NCI-H2227 (cell line): Measurements from ENCODE around the gene NUP62.
"Not testable (repeated sequence)": the region's sequence is repeated elsewhere in the genome, so short reads cannot be mapped to it uniquely, and the experiment has no call there.

ENCODE experiments used
- DNase-seq: peaks from one replicate; lab custom pipeline; 2025; ENCODE audit not compliant: unreplicated experiment; lab: John Stamatoyannopoulos, UW

Gene NUP62

GRCh38 chr19:49925486-49925885, 3.8 kb downstream of the NUP62 start:
- DNase-seq: no peak

- not testable (repeated sequence) for DNase-seq
Measured at GRCh38 chr19:49924881-49925210, 4.5 kb downstream of the NUP62 start.

DNA sequence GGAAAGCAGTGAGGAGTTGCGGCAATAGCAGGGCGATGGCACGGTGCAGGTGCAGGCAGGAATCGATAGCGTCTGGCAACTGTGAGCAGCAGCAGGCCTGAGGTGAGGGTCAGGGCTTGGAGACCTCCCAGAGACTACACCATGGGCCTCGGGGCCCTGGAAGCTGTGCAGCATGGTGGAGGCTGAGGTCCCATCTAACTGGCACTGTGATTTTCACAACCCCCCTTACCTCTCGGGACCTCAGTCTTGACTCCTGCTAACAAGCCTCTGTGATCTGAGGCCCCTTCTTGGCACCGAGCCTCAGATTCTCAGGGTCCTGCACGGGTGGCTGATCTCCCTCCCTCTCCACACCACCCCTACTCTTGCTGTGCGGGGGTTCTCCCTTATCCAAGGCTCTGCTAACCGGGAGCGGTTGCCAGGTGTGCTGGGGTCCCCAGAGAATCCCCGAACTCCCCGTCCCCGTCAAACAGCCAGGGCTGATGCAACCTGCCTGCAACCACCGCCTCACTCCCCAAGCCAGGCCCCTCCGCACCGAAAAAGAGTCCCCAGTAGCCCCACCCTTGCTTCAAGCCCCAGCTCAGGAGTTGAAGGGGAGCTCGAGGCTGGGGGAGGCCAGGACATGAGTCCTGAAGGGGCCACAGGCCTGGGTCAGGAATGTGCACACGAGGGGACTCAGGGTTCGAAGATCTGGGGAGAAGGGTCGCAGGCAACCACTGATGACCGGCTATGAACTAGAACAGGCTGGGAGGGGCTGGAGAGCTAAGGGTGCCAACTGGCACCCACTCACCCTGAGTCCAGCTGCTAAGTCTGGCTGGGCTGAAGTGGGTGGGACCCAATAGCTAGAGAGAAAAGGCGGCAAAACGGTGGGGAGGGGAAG, 5.1 kb downstream of the NUP62 start:
- DNase-seq: no peak

GRCh38 chr19:49923055-49924003, 6.0 kb downstream of the NUP62 start:
- DNase-seq: no peak

- no peak for DNase-seq
Measured at GRCh38 chr19:49921871-49922795, 7.2 kb downstream of the NUP62 start.

- no peak for DNase-seq
Measured at GRCh38 chr19:49920624-49921363, 8.5 kb downstream of the NUP62 start.

DNA sequence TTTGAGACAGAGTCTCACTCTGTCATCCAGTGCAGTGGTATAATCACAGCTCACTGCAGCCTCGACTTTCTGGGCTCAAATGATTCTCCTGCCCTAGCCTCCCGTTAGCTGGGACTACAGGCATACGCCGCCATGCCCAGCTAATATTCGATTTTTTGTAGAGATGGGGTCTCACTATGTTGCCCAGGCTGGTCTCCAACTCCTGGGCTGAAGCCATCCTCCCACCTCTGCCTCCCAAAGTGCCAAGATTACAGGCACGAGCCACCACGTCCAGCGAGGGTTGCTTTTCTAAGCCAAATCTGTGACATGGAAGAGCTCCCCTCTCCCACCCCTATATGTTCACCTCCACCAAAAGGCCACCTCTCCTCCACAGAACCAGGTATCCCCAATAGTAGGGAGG, 11.2 kb downstream of the NUP62 start:
- no peak for DNase-seq

GRCh38 chr19:49916839-49917733, 12.2 kb downstream of the NUP62 start:
- DNase-seq: no peak

- no peak for DNase-seq
Measured at GRCh38 chr19:49915271-49915670, 14.0 kb downstream of the NUP62 start.

DNA sequence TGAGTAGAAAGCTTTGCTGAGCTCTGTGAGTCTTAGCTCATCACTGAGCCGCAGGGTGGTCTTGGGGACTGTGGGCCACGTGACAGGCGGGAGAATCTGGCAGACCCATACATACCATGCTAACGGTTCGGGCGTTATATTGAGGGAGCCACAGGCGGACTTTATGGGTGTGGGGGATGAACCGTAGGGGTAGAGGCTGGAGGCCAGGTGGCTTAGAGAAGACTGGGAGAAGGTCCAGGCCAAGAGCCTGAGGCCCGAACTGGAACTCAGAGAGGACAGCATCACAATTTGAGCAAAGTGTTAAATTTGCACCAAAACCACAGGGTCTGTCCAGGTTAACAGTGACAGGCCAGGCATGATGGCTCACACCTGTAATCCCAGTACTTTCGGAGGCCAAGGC, 15.6 kb downstream of the NUP62 start:
- no peak for DNase-seq

GRCh38 chr19:49912965-49913685, 16.2 kb downstream of the NUP62 start:
- no peak for DNase-seq

- no peak for DNase-seq
Measured at GRCh38 chr19:49911381-49912145, 17.7 kb downstream of the NUP62 start.

DNA sequence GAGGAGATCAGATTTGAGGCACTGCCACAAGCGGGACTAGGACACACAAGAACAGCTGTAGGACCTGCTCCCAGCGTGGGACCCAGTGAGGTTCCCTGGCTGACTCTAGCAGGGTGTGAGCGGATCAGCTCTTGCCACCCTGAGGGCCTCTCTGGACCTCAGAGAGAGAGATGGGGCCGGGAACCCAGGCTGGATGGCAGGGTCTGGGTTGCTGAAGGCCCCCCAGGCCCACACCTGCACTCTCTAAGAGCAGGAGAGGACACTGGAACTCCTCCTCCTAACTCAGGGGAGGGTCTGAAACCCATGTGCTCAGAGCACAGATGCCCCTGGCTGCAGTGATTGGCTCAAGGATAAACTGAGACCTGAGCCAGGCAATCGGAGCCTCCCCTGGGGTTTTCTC, 19.1 kb downstream of the NUP62 start:
- no peak for DNase-seq

- no peak for DNase-seq
Measured at GRCh38 chr19:49908480-49909420, 20.6 kb downstream of the NUP62 start.

GRCh38 chr19:49907745-49908446, 21.4 kb downstream of the NUP62 start:
- DNase-seq: no peak

DNA sequence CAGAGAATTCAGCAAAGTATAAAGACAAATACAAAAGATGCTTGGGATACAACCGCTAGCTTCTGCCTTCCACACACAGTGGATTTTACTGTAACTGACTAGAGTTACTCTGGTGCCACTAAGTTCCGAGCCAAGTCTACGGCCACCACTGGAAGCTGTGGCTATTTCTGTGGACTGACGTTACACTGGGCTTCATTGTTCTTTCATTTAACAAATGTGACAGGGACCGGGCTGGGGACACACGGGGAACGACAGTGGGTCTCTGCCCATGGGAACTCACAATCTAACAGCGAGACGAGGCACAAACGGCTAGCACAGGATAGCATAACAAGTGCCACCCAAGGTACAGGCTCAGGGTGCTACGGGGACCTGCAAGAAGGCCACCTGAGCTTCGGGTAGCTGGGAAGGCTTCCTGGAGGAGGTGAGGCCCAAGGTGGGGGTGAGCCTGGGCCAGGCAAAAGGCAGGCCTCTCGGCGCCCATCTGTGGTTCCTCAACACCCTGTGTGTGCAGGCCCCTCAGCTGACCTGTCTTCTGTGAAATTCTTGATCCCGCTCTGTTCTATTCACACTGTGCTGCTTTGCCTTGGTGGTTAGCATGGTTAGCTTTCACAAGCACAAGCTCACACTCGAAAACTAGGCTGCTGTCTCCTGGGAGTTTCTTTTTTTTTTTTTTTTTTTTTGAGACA, 22.3 kb downstream of the NUP62 start:
- DNase-seq: no peak
